HCT116 (cell line): ENCODE data around the gene ARL6. TPM values are rescaled to one million over a fixed set of nuclear protein-coding genes. Genes with fewer than 3 reads are reported as not detected.

Experiments
- ATAC-seq: fragments of 200-7000 bp; cut with Tn5 transposase; 2 replicates; pipeline ENCODE4 v1.9.1; 2020; ENCODE audit warnings: mild to moderate bottlenecking, moderate library complexity
- BruUV-seq: library from RNA; stranded (reverse); fragments of 400-500 nt; replicated peaks from 2 replicates; lab custom pipeline; 2021; lab: Mats Ljungman, UMichigan
- CTCF ChIA-PET: fragments of 300-600 bp; sonication (Branson Sonifier 250); formaldehyde crosslinking; loops from one replicate; lab custom pipeline; 2021; ENCODE audit warnings: antibody characterized with exemption; lab: Charles Lee
- POLR2A ChIA-PET: fragments of 300-600, 350-600 bp; sonication (Branson Sonifier 250); formaldehyde crosslinking; loops from one replicate; lab custom pipeline; 2021; ENCODE audit warnings: antibody characterized with exemption; lab: Charles Lee
- RAD21 ChIA-PET, 2 experiments: fragments of 300-600 bp; sonication (Branson Sonifier 250); formaldehyde crosslinking; loops; one replicate each; lab custom pipeline; 2023; ENCODE audit warnings: low total read pairs in 2 of 2; ENCODE audit not compliant: uncharacterized antibody in 2 of 2, unreplicated experiment in 2 of 2, low non-redundant PET in 1 of 2; lab: Charles Lee
- DNase-seq: peaks from one replicate; pipeline ENCODE4 v3.0.0-alpha.2; 2010; ENCODE audit warnings: low read depth, low spot score
- H2AFZ ChIP-seq: fragments of 200-600 bp; shearing (Covaris generic), sonication (generic); 2 replicates; pipeline ENCODE4 v1.6.1; 2017; ENCODE audit warnings: low read depth, mixed run types, mixed read lengths, antibody characterized with exemption, low read length; ENCODE audit not compliant: poor library complexity, severe bottlenecking
- H3K27ac ChIP-seq: 2 replicates; pipeline ENCODE4 v1.5.1; 2012; ENCODE audit warnings: low read depth, low read length
- H3K27me3 ChIP-seq: fragments of 200-600 bp; sonication (generic); 2 replicates; pipeline ENCODE4 v1.6.1; 2016; ENCODE audit warnings: mixed run types, low read length, mixed read lengths; ENCODE audit not compliant: insufficient read depth
- H3K36me3 ChIP-seq, 2 experiments: fragments of 200-500 bp in 1 of 2; fragments of 200-600 bp in 1 of 2; sonication (Bioruptor generic) in 1 of 2; sonication (generic) in 1 of 2; 2 replicates each; pipeline versions ENCODE4 v1.5.1 to v1.6.1; 2014 to 2016; ENCODE audit warnings: low read length in 2 of 2, inconsistent platforms in 1 of 2, mixed read lengths in 1 of 2, mixed run types in 1 of 2; ENCODE audit not compliant: insufficient read depth in 2 of 2, control insufficient read depth in 1 of 2
- H3K4me1 ChIP-seq, 2 experiments: fragments of 200-600 bp in 1 of 2; sonication (generic) in 1 of 2; 2 replicates each; pipeline versions ENCODE4 v1.5.1 to v1.6.1; 2012 to 2017; ENCODE audit warnings: low read length in 2 of 2, inconsistent platforms in 1 of 2, mild to moderate bottlenecking in 1 of 2, mixed read lengths in 1 of 2, mixed run types in 1 of 2, moderate library complexity in 1 of 2; ENCODE audit not compliant: insufficient read depth in 2 of 2, control insufficient read depth in 1 of 2
- H3K4me2 ChIP-seq: fragments of 200-600 bp; sonication (generic); 2 replicates; pipeline ENCODE4 v1.6.1; 2017; ENCODE audit warnings: mixed run types, low read length, mixed read lengths
- H3K4me3 ChIP-seq, 2 experiments: fragments of 200-600 bp in 1 of 2; sonication (generic) in 1 of 2; replicated peaks in 1 of 2; 2 replicates each; pipeline ENCODE4 v1.5.1; 2011 to 2016; ENCODE audit warnings: low read length in 2 of 2, control low read depth in 1 of 2, low read depth in 1 of 2, mild to moderate bottlenecking in 1 of 2, mixed read lengths in 1 of 2, mixed run types in 1 of 2
- H3K79me2 ChIP-seq: fragments of 200-600 bp; sonication (generic); 2 replicates; pipeline ENCODE4 v1.6.1; 2017; ENCODE audit warnings: mild to moderate bottlenecking, mixed run types, low read length, moderate library complexity, mixed read lengths; ENCODE audit not compliant: insufficient read depth
- H3K9ac ChIP-seq: fragments of 200-600 bp; sonication (generic); 2 replicates; pipeline ENCODE4 v1.6.1; 2016; ENCODE audit warnings: low read length, mixed read lengths
- H3K9me2 ChIP-seq: fragments of 200-600 bp; sonication (generic), shearing (Covaris generic); 2 replicates; pipeline ENCODE4 v1.6.1; 2017; ENCODE audit warnings: mixed run types, mild to moderate bottlenecking, moderate library complexity; ENCODE audit not compliant: insufficient read depth
- H3K9me3 ChIP-seq, 2 experiments: fragments of 200-500 bp in 1 of 2; fragments of 200-600 bp in 1 of 2; sonication (Bioruptor generic) in 1 of 2; sonication (generic) in 1 of 2; 2 replicates each; pipeline ENCODE4 v1.6.1; 2014 to 2017; ENCODE audit warnings: low read length in 2 of 2, mixed read lengths in 2 of 2, inconsistent platforms in 1 of 2, low read depth in 1 of 2, mild to moderate bottlenecking in 1 of 2, mixed run types in 1 of 2, moderate library complexity in 1 of 2; ENCODE audit not compliant: control insufficient read depth in 1 of 2, insufficient read depth in 1 of 2
- H4K20me1 ChIP-seq: fragments of 200-600 bp; sonication (generic), shearing (Covaris generic); 2 replicates; pipeline ENCODE4 v1.6.1; 2017; ENCODE audit warnings: mixed run types, mild to moderate bottlenecking, moderate library complexity; ENCODE audit not compliant: insufficient read depth
- CBX3 ChIP-seq: IDR thresholded peaks from 2 replicates; pipeline ENCODE4 v1.6.1; 2012; ENCODE audit warnings: low read depth
- EGR1 ChIP-seq: IDR thresholded peaks from 2 replicates; pipeline ENCODE4 v1.6.1; 2012; ENCODE audit warnings: low read depth
- ELF1 ChIP-seq: IDR thresholded peaks from 2 replicates; pipeline ENCODE4 v1.6.1; 2012; ENCODE audit warnings: low read depth, borderline replicate concordance
- EZH2 ChIP-seq: fragments of 200-600 bp; sonication (generic); IDR thresholded peaks from 2 replicates; pipeline ENCODE4 v1.6.1; 2017; ENCODE audit warnings: antibody characterized with exemption, mixed run types
- JUND ChIP-seq: IDR thresholded peaks from 2 replicates; pipeline ENCODE4 v1.6.1; 2012
- MAX ChIP-seq: IDR thresholded peaks from 2 replicates; pipeline ENCODE4 v1.6.1; 2012
- POLR2A ChIP-seq: IDR thresholded peaks from 2 replicates; pipeline ENCODE4 v1.7.0; 2011; ENCODE audit warnings: borderline replicate concordance; ENCODE audit not compliant: insufficient read depth, insufficient read length; ENCODE audit errors: extremely low read depth
- POLR2AphosphoS5 ChIP-seq: IDR thresholded peaks from 2 replicates; pipeline ENCODE4 v1.6.1; 2011; ENCODE audit warnings: mild to moderate bottlenecking, low read depth, low read length, moderate library complexity
- RAD21 ChIP-seq: IDR thresholded peaks from 2 replicates; pipeline ENCODE4 v1.6.1; 2012; ENCODE audit warnings: low read depth, mild to moderate bottlenecking
- SIN3A ChIP-seq: IDR thresholded peaks from 2 replicates; pipeline ENCODE4 v1.6.1; 2012; ENCODE audit warnings: low read depth
- SP1 ChIP-seq: IDR thresholded peaks from 2 replicates; pipeline ENCODE4 v1.6.1; 2012; ENCODE audit warnings: low read depth
- SRF ChIP-seq: IDR thresholded peaks from 2 replicates; pipeline ENCODE4 v1.6.1; 2012; ENCODE audit warnings: low read depth
- TCF7L2 ChIP-seq: IDR thresholded peaks from 2 replicates; pipeline ENCODE4 v1.7.0; 2011; ENCODE audit warnings: borderline replicate concordance, inconsistent platforms; ENCODE audit not compliant: insufficient read depth, insufficient read length; ENCODE audit errors: extremely low read depth
- YY1 ChIP-seq: IDR thresholded peaks from 2 replicates; pipeline ENCODE4 v1.6.1; 2011; ENCODE audit warnings: low read length, low read depth, moderate library complexity, mild to moderate bottlenecking; ENCODE audit not compliant: insufficient replicate concordance; ENCODE audit errors: extremely low read depth
- ZBTB33 ChIP-seq: IDR thresholded peaks from 2 replicates; pipeline ENCODE4 v1.6.1; 2011; ENCODE audit warnings: mild to moderate bottlenecking, low read length, moderate library complexity; ENCODE audit not compliant: insufficient replicate concordance; ENCODE audit errors: extremely low read depth
- ZNF274 ChIP-seq: fragments of 200-500 bp; sonication (Bioruptor generic); IDR thresholded peaks from 2 replicates; pipeline ENCODE4 v1.6.1; 2014; ENCODE audit warnings: mild to moderate bottlenecking, low read depth, low read length, inconsistent platforms
- intact Hi-C: fragments of 100-400 bp; cut with micrococcal nuclease; formaldehyde crosslinking; loops from 2 replicates; pipeline ENCODE4 v1.10.0; 2022
- total RNA-seq: library from RNA; stranded (reverse); gene quantifications from one replicate; pipeline ENCODE4 v1.2.1, GENCODE V29; 2021; ENCODE audit not compliant: unreplicated experiment

The ARL6 gene
- total RNA-seq, 1 experiment from 2014 or later, result 2.9 TPM

- TF ChIP-seq MAX (no peak), POLR2AphosphoS5 (no peak), ZNF274 (no peak), SP1 (no peak), JUND (no peak)
These were observed 50.8 kb downstream of the ARL6 start (continued) for GRCh38 chr3:97815149-97815917.

DNA sequence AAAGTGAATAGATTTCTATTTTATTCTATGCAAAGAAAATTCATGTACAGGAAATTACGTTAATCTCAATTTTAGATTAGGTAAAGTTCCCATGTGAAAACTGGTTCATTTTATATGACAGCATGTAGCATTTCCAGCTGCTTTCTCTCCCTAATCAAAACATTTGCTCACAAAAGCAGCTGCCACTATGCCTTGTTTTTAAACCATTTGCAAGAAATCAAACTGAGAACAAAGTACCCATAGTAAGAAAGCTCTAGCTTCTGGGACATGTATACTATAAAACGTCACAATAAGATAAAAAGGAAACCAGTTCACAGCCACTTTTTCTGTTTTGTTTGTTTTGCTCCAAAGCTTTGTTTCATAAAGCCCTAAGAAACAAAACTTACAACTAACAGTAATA lies 52.3 kb downstream of the ARL6 start:
- H3K9me2 ChIP-seq, result no peaks in the 10 kb centered on the region
- no peak overlapping the region for H2AFZ ChIP-seq
- ChIA-PET RAD21 (no interaction called here), CTCF (interaction anchor here (1.6 kb wide), 1 partner anchor 97 kb away, joined by 4 read pairs; no protein-coding TSS in a partner anchor), POLR2A (no interaction called here)
- no peaks in the 10 kb centered on the region for H3K36me3 ChIP-seq
- no TSS peak for BruUV-seq
- H3K4me2 ChIP-seq, result no peak overlapping the region
- no peaks in the 10 kb centered on the region for H4K20me1 ChIP-seq
- H3K79me2 ChIP-seq, result no peaks in the 10 kb centered on the region
- no peak overlapping the region for H3K4me3 ChIP-seq
- no peak overlapping the region for H3K9ac ChIP-seq
- intact Hi-C loops, result no loop called here
- DNase-seq, result no peak
- H3K27me3 ChIP-seq, result no peaks in the 10 kb centered on the region
- TF ChIP-seq SP1 (no peak), ZNF274 (no peak), POLR2A (no peak), YY1 (no peak), SRF (no peak), TCF7L2 (no peak), ELF1 (no peak), ZBTB33 (no peak), JUND (no peak), EZH2 (no peak), EGR1 (no peak), CBX3 (no peak), SIN3A (no peak), POLR2AphosphoS5 (no peak), RAD21 (no peak)
- no peak for ATAC-seq
- no peaks in the 10 kb centered on the region for H3K9me3 ChIP-seq
- H3K4me1 ChIP-seq, result peaks cover 5 to 7% of the 10 kb centered on the region in 2 experiments; a peak in 3 of 4 replicates
- no peak overlapping the region for H3K27ac ChIP-seq
